ENCODE data around the gene UPP1.

Gene UPP1

GRCh38 chr7:48087349-48087748 is 1.7 kb upstream of the UPP1 start:
- DNase-seq: peak; percentile 65

- no peak for DNase-seq
Observed at GRCh38 chr7:48088559-48089045, 463 bp upstream of the UPP1 start.

- no peak for DNase-seq
Observed at GRCh38 chr7:48090095-48090805, 1.2 kb downstream of the UPP1 start.

DNA sequence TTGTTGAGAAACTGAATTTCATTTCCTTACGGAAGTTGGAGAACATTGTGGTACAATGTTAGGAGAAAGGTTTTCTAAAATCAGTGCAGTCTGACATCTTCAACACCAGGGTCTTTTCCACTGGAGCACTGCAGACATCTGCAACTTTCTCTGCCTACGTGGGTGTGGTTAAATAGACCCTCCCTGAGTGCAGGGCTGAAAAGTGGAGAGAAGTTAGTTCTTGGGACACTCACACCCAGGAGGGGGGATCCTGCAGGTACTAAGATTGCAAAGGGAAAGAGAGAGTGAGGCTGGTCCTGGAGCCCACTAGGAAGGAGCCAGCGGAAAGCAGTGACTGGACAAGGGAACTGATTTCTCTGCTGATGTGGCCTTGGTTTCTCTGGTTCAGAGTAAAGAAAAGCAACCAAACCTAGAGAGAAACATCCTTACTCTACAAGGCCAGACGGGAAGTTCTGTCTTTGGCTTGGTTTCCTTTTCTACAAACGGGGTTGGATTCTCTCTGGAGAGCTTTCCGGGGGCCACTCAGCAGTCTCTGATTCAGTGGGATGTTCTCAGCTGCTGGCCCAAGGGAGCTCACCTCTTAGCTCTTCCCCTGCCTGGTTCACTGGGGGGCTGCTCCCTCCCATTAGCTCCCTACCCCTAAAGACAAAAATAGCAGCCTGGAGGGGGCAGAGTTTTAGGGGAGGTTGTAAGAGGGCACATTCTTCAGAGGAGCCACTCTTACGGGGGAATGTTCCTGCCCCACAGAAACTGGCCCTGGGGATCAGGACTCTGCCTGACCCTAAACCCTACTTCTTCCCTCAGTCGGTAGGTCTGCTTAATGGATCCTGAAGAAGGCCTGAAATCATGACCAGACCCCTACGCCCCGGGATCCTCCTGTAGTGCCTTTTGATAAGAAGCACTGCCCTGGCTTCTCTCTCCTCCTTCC is 2.7 kb downstream of the UPP1 start:
- DNase-seq: no peak

DNA sequence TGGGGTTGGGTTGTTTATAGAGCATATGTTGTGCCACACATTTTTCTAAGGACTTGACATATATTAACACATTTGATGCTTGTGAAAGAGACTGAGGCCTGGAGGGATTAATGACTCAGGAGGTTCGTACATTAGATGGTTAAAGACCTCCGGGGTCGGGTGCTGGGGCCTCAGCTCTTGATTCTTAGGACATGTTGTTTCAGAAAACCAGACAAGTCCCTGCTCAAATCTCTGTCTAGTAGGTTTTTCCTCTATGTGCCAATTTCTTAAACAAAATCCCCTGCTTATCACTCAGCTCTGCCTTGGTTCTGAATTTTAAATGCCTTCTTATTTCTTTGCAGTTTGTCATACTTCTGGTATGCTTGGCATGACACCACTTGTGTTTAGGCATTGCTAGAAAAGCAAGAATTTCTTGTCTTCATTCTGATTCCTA is 5.8 kb downstream of the UPP1 start:
- no peak for DNase-seq

- DNase-seq: peak; percentile 51
Observed at GRCh38 chr7:48096273-48096672, 7.2 kb downstream of the UPP1 start.

- no peak for DNase-seq
Observed at GRCh38 chr7:48097521-48098231, 8.6 kb downstream of the UPP1 start.

- DNase-seq: no peak
Observed at GRCh38 chr7:48098846-48099245, 9.8 kb downstream of the UPP1 start.

DNA sequence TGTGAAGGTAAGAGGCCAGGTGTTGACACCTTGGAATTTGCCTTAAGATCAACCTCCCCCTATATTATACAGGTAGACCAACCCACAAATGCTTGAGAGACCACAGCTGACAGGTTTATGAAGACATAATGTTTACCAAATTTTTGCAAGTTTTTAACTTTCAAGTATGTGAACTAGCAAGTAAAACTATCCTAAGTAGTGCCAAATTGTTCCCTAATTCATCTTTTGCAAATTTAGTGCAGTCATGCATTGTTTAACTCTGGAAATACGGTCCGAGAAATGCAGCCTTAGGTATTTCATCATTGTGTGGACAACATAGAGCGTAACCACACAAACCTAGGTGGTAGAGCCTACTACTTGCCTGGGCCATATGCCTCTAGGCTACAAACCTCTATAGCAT is 10.7 kb downstream of the UPP1 start:
- DNase-seq: no peak

DNA sequence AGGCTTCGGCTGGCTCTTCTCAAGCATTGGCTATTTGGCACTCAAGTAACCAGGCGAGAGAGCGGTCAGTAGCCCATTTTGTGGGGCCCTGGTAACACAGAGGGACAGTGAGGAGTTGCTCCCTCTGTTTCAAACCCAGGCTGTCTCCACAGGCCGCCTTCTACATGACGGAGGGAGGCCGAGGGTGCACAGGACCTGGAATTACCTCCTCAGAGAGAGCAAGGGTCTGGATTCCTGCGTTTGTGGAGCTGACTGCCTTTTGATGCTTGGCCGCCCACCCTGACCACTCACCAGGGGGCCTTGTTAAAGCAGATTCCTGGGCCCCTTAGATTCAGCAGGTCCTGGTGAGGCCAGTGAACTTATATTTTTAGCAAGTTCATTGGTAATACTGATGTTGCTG is 12.3 kb downstream of the UPP1 start:
- DNase-seq: no peak

- no peak for DNase-seq
Observed at GRCh38 chr7:48101968-48102367, 12.9 kb downstream of the UPP1 start.

DNA sequence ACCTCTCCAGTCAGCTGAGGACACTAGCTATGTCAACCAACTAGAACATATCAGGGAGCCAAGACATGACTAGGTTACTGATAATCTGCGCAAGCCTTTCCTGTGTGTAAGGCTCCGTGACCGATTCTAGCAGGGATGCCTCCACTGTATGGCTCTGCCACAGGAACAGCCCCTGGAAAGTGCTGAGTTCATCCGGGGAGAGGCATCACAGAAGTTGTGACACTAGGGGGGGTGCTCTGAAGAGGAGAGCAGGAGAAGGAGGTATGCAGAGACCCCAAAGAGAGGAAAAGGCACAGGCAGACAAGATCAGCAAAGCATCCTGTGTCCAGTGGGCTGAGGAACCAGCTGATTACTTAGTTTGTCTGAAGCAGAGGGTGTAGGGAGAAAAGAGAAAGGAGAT is 13.5 kb downstream of the UPP1 start:
- DNase-seq: no peak

- DNase-seq: no peak
Observed at GRCh38 chr7:48105045-48105444, 16.0 kb downstream of the UPP1 start.

DNA sequence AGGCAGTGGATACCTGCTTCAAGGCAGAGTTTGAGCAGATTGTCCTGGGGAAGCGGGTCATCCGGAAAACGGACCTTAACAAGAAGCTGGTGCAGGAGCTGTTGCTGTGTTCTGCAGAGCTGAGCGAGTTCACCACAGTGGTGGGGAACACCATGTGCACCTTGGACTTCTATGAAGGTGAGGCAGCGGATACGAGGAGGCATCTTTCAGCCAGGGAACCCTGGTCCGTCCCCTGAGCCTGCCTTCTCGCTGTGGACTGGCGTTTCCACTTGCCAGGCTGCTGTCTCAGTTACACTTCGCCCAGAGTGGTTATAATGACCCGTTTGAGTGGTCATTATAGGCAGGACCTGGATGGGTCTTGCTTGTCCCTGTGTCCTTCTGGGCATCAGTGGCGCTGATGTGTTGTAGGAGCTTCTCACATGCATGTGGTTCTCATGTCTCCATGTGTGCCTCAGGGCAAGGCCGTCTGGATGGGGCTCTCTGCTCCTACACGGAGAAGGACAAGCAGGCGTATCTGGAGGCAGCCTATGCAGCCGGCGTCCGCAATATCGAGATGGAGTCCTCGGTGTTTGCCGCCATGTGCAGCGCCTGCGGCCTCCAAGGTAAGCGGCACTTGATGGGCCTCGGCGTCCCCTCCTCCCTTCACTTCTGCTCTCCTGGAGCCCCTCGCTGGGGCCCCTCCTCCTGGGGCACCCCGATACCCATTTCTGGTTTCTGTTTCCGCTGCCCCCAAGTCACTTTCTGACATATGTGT is 18.0 kb downstream of the UPP1 start:
- no peak for DNase-seq

GRCh38 chr7:48107926-48108472 is 18.9 kb downstream of the UPP1 start:
- no peak for DNase-seq

DNA sequence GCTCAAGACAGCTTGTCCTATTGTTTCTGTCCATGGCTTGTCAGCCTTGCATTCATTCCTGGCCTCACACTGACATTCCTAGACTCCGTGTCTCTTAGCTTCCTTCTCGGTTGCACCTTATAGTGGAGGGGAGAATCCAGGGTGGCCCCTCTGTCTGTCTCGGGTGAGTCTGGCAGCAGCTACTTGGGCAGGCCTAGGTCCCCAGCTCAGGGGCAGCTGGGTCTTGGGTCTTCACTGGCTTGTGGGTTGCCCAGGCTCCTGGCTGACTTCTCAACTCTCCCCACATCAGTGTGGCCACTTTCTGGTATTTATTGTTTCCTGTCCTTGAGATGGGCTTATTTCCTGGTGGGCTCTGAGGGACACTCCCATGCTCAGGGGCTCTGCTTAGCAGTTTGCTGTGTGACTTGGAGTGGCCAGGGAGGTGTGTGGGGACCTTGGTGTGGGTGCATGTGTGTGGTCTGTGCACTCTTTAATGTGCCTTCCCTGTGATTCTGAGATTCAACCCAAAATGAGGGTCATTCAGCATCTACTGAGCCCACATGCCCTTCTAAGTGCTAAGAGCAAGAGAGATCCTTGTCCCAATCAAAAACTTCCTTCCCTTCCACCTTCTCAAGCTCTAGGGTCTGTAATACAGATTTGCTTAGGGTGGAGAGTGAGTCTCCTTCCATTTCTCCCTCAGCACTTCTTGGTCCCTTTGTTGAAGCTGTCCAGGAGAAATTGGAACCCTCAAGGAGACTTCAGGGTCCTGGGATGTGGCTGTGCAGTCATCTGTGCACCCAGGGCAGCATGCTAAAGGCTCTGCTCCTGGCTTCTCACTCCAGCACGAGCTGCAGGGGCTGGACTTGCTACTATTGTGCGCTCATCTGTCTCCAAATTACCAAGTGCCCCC is 20.1 kb downstream of the UPP1 start:
- no peak for DNase-seq

- DNase-seq: peak; percentile 86
Observed at GRCh38 chr7:48109848-48110663, 21.0 kb downstream of the UPP1 start.

- no peak for DNase-seq
Observed at GRCh38 chr7:48110868-48111267, 21.8 kb downstream of the UPP1 start.

DNA sequence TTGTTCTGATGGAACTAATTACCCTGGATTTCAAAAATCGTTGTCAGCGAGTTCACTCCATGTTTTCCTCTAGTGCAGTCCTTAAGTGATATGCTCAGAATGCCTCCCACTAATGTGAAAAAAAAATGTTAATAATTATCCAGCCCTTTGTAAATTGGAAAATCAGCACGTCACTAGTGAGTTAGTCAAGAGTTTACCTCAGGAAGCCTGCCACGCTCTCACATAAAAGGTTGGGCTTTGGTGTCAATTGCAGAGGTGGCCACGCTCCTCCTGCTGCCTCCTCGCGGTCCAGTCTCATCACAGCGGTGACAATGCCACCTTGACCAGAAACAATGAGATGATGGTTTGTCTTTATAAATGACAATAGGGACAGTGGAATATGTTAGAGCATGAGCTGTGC is 22.5 kb downstream of the UPP1 start:
- DNase-seq: no peak

All from activated CD4-positive, alpha-beta T cell treated with anti-CD3 and anti-CD28 coated beads, Interleukin-2, amount 50 U/mL, for 16 hours (primary cell).